HG03039 (cell line): ENCODE results near the gene RREB1.

Source experiments
- ATAC-seq: cut with Tn5 transposase; IDR thresholded peaks from one replicate; pipeline ENCODE4 v1.9.1; 2021; ENCODE audit warnings: mild to moderate bottlenecking, moderate library complexity; ENCODE audit not compliant: unreplicated experiment

RREB1 gene

GRCh38 chr6:7215131-7215530 lies 107.4 kb downstream of the RREB1 start:
- ATAC-seq: no peak

GRCh38 chr6:7215798-7216231 lies 108.1 kb downstream of the RREB1 start:
- no peak for ATAC-seq

- no peak for ATAC-seq
Observed at GRCh38 chr6:7216941-7217621, 109.3 kb downstream of the RREB1 start.

GRCh38 chr6:7218406-7218988 lies 110.7 kb downstream of the RREB1 start:
- ATAC-seq: no peak

GRCh38 chr6:7219310-7219709 lies 111.5 kb downstream of the RREB1 start:
- ATAC-seq: no peak

- no peak for ATAC-seq
Observed at GRCh38 chr6:7222197-7222596, 114.4 kb downstream of the RREB1 start.

DNA sequence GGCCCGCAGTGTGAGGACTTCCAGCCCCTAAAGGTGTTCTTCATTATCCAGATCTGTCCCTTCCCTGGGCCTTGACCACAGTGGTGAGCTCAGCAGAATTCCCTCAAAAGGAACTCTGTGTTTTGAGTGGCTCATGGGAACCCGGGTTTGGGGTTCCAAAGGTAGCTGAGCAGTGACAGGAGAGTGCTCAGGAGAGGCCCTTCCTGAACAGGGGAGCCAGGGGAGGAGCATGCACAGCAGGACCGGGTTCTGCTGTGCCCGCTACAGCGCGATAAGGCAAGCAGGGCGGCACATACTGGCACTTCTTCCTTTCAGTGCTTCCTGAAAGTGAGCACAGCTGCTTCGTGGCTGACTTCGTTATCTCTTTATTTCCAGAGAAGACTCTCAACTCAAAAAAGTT lies 117.0 kb downstream of the RREB1 start:
- ATAC-seq: no peak

DNA sequence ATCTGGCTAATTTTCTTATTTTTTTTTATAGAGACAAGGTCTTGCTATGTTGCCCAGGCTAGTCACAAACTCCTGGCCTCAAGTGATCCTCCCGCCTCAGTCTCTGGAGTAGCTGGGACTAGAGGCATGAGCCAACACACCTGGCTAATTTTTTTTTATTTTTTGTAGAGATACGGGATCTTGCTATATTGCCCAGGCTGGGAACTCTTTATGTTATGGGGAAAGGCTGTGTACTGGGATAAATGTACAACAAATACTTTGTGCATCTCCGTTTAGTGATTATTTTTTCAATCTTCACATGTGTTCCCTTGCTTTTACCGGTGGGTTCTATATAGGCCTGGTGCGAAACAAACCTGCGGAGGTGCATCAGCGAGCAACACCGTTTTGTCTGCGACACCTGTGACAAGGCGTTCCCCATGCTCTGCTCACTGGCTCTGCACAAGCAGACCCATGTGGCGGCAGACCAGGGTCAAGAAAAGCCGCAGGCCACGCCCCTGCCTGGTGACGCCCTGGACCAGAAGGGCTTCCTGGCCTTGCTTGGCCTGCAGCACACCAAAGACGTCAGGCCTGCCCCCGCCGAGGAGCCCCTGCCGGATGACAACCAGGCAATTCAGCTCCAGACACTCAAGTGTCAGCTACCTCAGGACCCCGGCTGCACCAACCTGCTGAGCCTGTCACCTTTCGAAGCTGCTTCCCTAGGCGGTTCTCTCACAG lies 121.1 kb downstream of the RREB1 start:
- no peak for ATAC-seq

DNA sequence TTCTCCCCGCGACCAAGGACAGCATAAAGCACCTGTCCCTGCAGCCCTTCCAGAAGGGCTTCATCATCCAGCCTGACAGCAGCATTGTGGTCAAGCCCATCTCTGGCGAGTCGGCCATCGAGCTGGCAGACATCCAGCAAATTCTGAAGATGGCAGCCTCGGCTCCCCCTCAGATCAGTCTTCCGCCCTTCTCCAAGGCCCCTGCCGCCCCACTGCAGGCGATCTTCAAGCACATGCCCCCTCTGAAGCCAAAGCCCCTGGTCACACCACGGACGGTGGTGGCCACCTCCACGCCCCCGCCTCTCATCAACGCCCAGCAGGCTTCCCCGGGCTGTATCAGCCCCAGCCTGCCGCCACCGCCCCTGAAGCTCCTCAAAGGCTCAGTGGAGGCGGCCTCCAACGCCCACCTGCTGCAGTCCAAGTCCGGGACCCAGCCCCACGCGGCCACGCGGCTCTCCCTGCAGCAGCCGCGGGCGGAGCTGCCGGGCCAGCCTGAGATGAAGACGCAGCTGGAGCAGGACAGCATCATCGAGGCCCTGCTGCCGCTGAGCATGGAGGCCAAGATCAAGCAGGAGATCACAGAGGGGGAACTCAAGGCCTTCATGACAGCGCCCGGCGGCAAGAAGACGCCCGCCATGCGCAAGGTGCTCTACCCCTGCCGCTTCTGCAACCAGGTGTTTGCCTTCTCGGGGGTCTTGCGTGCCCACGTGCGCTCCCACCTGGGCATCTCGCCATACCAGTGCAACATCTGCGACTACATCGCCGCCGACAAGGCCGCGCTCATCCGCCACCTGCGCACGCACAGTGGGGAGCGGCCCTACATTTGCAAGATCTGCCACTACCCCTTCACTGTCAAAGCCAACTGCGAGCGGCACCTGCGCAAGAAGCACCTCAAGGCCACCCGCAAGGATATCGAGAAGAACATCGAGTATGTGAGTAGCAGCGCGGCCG lies 121.9 kb downstream of the RREB1 start:
- ATAC-seq: no peak

DNA sequence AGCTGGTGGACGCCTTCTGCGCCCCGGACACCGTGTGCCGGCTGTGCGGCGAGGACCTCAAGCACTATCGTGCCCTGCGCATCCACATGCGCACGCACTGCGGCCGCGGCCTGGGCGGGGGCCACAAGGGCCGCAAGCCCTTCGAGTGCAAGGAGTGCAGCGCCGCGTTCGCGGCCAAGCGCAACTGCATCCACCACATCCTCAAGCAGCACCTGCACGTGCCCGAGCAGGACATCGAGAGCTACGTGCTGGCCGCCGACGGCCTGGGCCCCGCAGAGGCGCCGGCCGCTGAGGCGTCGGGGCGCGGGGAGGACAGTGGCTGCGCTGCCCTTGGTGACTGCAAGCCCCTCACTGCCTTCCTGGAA lies 122.5 kb downstream of the RREB1 start:
- ATAC-seq: no peak

GRCh38 chr6:7230956-7231713 lies 123.4 kb downstream of the RREB1 start:
- ATAC-seq: no peak

- no peak for ATAC-seq
Observed at GRCh38 chr6:7232351-7232750, 124.6 kb downstream of the RREB1 start.

GRCh38 chr6:7234547-7234946 lies 126.8 kb downstream of the RREB1 start:
- no peak for ATAC-seq

- ATAC-seq: no peak
Observed at GRCh38 chr6:7235712-7236305, 128.0 kb downstream of the RREB1 start.

- no peak for ATAC-seq
Observed at GRCh38 chr6:7236306-7237209, 128.8 kb downstream of the RREB1 start.

GRCh38 chr6:7237653-7238188 lies 130.0 kb downstream of the RREB1 start:
- no peak for ATAC-seq

DNA sequence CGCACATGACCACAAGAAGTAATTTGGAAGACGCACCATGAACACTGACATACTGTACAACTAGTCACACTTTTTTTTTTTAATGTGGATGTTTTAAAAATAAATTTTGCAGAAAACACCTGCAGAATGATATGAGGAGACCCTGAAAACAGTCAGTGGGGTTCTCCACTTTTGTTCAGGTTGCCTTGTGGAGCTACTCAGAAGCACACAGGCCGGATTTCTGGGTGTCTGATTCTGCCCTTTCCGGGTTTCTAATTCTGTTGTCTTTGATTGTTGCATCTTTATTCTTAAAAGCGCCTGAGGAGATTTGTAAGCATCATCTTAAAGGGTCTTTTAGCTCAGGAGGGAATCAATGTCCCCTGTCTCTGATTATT lies 130.8 kb downstream of the RREB1 start:
- ATAC-seq: no peak

DNA sequence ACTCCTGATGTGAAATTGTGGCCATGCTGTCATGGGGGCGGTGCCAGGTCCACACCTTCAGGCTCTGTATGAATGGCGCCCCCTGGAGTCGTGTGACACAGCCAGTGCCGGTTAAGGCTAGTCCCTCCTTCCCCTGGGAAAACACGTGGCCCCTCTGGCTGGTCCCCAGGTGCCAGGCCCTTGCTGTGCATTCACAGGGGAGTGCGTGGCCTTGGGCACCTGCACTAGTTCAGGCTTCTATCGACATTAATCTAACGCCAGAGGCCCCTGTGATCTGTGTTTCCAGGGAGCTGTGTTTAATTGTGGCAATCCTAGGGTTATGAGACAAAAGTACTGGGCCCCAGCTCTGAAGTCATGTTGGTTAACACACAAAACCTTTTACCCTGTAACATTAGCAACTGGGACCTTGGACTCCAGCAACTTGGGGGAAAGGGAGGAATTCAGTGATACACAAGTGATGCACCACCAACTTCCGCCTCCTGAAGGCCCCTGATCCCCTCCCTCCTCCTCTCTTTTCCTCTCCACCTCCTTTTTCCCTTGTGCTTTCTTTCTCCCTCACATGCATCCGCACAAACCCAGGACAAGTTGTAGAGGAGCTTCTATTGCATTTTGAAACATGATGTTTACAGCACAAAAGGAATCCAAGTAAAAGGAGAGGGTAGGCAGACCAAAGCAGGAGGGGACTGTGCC lies 131.3 kb downstream of the RREB1 start:
- ATAC-seq: no peak
